CD4-positive, alpha-beta T cell treated with Interleukin-15 for 4 hours (primary cell): ENCODE data around the gene SOX1.

Experiments used
- DNase-seq: peaks from one replicate; pipeline ENCODE4 v3.0.0-alpha.2; 2020; ENCODE audit warnings: low spot score

The SOX1 gene

DNA sequence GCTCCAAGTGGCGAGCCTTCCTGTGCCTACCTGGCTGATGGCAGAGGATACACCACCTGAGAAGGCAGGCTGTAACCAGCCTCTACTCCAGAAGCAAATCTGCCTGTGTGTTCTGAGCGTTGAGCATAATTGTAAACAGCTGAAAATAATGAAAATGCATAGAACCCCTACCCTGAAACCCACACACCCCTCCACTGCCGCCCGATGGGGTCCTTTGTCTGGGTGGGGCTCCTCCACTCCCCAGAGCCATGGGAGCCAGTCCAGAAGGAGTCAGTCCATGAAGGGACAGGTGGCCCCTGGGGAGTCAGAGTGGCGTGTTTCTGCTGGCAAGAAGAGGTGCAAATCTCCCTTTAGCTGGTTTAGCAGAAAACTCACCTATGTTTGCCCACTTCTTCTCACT lies 8.0 kb upstream of the SOX1 start:
- no peak for DNase-seq

- DNase-seq = no peak
Observed at GRCh38 chr13:112059457-112060281, 7.3 kb upstream of the SOX1 start.

DNA sequence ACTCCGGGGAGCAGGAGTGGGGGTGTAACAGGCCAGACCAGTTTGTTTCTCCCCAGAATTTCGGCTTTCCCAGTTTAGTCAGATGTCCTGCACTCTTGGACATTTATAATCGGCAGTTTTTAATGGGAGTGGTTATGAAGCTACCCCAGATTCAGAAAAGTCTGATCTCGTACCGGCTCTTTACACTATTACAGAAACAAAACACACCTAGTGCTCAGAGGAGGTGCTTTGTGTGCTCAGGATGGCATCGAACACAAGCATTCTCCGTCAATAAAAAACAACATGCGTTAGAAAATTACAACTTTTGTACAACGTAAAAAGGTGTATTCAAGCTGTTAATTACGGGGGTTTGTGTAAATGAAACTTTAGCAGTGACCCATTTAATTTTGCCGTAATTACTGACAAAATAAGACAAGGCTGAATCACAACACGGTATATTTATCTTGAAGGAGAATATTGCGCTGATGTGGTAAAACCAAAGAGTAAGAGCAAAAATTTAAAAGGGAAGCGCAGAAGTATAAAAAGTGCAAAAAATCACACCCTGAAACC lies 6.6 kb upstream of the SOX1 start:
- DNase-seq = no peak

GRCh38 chr13:112060899-112061366 lies 6.0 kb upstream of the SOX1 start:
- no peak for DNase-seq

DNA sequence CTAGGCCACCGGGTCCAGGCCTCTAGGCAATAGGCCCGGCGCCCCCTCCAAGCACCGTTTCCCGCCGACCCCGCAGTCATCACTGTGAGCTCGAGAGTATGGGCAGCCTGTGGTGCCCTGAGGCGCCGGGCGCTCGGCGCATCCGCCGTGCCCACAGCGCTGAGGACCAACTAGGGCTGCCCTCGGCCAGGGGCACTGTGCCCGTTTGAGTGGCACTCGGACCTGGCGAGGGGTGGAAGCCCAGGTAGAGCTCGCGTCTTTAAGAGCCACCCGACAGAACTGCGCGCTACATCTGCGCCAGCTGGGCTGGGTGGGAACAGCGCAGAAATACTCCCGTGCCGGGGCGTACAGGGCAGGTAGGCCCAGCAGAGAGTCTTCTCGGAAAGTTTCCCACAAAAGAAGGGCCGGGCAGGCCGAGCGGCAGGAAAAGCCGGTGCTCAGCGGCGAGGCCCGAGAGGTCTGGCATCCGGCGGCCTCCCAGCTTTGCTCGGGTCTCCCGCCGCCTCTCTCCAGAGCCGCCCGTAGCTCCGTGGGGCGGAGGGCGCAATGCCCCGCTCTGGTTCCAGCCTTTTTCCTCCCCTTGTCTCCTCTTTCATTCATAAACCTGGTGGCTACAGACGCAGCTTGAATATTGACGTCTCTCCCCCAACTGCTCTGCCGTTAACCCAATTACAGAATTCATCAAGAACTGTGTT lies 5.4 kb upstream of the SOX1 start:
- DNase-seq = no peak

DNA sequence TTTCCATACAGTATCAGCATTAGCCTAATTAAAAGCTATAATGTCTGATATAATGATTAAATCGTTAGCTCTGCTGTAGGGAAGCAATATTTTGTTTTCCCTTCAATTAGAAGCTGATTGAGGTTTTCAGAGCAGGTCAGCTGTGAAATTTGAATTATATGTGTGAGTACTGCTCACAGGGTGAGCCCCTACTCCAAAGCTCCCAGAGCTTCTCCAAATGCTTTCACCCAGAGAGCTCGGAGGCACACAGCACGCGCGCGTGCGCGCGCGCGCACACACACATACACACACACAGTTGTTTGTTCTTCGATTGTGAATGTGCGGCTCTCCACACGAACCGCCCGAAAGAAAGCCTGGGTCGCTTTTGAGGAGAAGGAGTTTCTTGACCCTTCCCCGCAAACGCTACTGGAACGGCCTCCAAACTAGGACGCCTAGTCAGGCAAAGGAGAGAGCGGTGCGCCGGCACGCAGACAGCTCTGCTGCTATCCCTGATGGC lies 4.8 kb upstream of the SOX1 start:
- no peak for DNase-seq

DNA sequence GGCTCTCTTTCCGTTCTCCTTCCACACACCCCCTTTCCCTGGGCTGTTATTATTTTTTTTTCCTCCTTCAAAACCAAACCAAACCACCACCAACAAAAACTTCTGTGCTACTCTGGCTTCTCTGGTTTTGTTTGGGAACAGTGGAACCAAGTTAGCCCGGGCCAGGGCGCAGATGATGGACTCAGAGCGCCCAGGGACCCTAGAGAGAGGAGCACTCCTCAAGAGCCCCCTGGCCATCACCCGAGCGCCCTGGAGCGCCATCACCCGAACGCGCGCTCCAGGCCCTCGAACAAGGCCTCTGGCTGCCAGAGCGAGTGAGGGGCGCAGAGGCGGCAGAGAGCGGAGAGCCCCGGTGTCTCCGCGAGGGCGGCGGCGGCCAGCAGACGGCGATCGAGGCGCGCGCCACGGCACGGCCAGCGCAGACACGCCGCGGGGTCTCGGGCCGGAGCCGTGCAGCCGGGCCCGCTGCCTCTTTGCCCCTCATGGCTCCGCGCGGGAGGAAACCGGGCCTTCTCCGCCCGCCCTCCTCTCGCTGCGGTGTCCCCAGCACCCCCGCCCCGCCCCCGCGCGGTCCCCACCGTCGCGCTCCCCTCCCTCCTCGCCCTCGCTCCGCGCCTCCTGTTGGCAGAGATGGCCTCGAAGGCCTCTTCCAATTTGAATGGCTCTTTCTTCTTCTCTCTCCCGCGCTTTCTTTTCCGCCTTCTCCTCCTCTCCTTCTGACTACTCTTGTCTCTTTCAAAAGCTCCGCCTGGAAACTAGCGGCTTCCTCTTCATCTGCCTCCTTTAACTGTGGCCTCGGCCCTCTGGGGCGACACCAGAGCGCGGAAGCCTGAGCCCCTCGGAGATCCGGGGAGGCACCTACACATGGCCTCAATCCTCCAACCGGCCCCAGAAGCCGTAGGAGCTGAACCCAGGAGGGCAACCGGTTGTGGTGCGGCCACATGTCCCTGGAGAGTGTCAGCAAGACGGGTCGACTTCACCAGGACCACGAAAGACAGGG lies 4.1 kb upstream of the SOX1 start:
- DNase-seq = no peak

DNA sequence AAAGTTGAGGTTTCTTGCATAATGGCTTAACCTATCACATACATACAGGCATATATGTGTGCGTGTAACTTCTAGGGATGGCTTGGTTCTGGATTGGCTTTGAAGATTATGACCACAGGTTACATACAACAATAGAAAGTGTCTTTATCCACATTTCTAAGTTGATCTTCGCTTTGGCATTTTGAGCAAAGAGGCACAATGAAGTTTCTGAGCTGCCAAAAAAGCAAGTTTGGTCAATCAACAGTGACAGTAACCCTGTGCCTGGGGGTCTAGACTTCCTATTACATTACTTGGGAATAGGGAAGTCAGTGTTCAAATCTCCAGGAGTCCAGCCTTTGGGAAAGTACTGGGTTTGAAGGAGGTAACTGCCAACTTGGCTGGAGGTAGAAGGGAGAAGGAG lies 3.1 kb upstream of the SOX1 start:
- no peak for DNase-seq

GRCh38 chr13:112064222-112064621 lies 2.7 kb upstream of the SOX1 start:
- DNase-seq = no peak

- no peak for DNase-seq
Observed at GRCh38 chr13:112065521-112065866, 1.5 kb upstream of the SOX1 start.

DNA sequence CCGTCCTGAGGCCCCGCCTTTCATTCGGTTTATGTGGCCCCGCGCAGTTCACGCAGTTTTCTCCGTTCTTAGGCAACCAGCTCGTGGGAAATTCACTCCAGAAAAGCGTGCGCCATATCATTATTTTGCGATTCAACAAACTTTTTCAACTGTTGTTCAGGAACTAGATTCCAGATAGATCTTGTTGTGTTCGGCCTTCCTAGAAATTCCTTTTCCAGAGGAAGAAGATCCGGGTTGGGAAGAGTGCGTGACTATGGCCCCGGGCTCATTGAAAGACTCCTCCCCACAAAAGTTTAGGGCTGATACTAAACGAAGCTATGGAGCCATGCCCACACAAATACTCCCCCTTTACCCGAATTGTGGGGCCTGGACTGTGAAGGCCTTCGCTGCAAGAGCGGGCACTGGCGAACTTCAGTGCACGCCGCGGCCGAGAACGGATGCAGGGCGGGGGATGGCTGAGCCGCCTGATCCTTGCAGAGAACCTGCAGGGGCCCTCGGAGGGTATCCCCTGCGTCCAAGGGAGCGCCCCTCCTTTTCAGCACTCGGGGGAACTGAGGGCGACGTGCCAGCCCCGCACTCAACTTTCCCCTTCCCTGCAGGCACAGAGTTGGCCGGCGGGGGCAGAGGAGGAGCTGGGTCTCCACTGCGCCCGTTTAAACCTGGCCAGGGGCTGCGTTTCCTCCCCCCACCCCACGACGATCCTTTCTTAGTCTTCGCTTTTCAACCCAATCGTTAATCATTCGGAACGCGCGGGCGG lies 904 bp upstream of the SOX1 start:
- no peak for DNase-seq

- peak; percentile 17 for DNase-seq
Observed at GRCh38 chr13:112066624-112067004, 335 bp upstream of the SOX1 start.

- no peak for DNase-seq
Observed at GRCh38 chr13:112067871-112068539, 1.1 kb downstream of the SOX1 start.

- no peak for DNase-seq
Observed at GRCh38 chr13:112068540-112069060, 1.7 kb downstream of the SOX1 start.

DNA sequence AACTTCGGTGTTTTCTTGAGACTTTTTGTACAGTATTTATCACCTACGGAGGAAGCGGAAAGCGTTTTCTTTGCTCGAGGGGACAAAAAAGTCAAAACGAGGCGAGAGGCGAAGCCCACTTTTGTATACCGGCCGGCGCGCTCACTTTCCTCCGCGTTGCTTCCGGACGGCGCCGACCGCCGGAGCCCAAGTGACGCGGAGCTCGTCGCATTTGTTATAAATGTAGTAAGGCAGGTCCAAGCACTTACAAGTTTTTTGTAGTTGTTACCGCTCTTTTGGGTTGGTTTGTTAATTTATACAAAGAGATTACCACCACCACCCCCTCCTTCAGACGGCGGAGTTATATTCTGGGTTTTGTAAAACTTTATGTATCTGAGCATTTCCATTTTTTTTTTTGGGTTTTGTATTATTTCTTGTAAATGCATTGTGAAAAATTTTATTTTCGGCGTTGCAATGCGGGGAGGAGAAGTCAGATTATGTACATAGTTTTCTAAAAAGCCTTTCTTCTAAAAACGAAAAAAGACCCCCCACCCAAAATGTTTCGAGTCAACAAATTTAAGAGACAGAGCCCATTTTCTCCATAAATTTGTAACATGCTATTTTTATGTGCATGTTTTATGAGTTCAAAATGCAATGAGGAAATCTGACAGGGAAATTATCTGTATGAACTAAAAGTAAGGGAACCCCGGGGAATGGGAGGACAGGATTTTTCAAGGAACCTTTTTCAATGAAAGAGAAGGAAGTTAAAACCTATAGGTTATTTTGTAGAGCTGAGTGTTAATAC lies 2.3 kb downstream of the SOX1 start:
- no peak for DNase-seq

- no peak for DNase-seq
Observed at GRCh38 chr13:112069845-112070251, 2.9 kb downstream of the SOX1 start.

DNA sequence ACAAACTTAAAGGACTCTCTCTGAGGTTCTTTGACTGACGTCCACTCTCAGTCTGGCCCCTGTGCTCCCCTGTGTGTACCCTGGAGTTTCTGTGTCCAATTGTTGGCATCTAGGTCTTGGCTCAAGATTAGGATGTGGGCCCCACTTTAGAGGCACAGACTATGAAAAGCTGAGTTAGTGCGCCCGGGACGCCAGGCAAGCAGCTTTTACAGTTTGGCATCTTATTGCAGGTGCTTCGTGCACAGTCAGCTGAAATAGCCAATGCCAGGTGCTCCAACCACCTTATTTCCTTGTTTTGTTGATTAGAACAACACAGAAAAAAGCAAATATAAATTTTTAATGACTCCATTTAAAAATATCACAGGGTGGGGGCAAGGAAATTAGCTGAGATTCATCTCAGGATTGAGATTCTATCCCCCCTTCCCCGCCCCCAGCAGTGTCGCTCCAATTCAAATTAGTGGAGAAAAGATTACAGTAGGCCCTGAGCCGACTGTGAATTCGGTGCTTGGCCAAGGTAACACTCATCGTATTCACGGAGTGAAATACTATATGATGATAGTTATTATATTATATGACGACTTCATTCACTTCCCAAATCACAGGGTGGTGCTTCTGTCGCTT lies 4.3 kb downstream of the SOX1 start:
- DNase-seq = no peak

- DNase-seq = no peak
Observed at GRCh38 chr13:112071723-112072533, 5.0 kb downstream of the SOX1 start.
